Spleen (tissue), 7 donors: ENCODE data around the gene PLXNA3.
"Not testable (repeated sequence)": the region's sequence is repeated elsewhere in the genome, so short reads cannot be mapped to it uniquely, and the experiment has no call there.

Experiments
- CTCF ChIP-seq, 11 experiments: fragments of 200-600 bp in 7 of 11; fragments of 450-650 bp in 4 of 11; sonication (generic) in 4 of 11; IDR thresholded peaks in 8 of 11; conservative IDR thresholded peaks in 3 of 11; 1 replicate in 7 of 11; 2 replicates in 4 of 11; pipeline versions ENCODE4 v1.4.0 to v1.8.0; 2016 to 2021; ENCODE audit warnings: antibody characterized with exemption in 11 of 11, inconsistent platforms in 4 of 11, mild to moderate bottlenecking in 1 of 11
- POLR2A ChIP-seq, 3 donors: fragments of 450-650 bp; IDR thresholded peaks; one replicate each; pipeline ENCODE4 v1.5.1; 2017; ENCODE audit warnings: antibody characterized with exemption in 3 of 3, mild to moderate bottlenecking in 1 of 3
- POLR2AphosphoS5 ChIP-seq, 3 donors: sonication (generic); formaldehyde crosslinking; IDR thresholded peaks; one replicate each; pipeline ENCODE4 v1.5.1; 2017; ENCODE audit warnings: antibody characterized with exemption in 3 of 3
- donor health status: DM: no; HTN: no; CAD: no; lungs with moderate emphysema.
- donor health status: DM: no; HTN: no; CAD: no.
- donor health status: DM: no; HTN: no; CAD: no.

- TF ChIP-seq CTCF (IDR thresholded peaks at IDR 0.05 in 8 of 11, conservative IDR thresholded peaks at IDR 0.05 in 3 of 11); POLR2A (IDR thresholded peaks at IDR 0.05); POLR2AphosphoS5 (IDR thresholded peaks at IDR 0.05): not testable (repeated sequence)
Observed at GRCh38 chrX:154501423-154501822, 43.3 kb downstream of the PLXNA3 start.
